ENCODE data around the gene CAMKMT. TPM values are rescaled to one million over a fixed set of nuclear protein-coding genes. Genes with fewer than 3 reads are reported as not detected.

The CAMKMT gene
- total RNA-seq (2022; extraction: Qiagen RNA extraction; ENCODE audit: low read depth) = 4.7 to 6.7 TPM (median 6.2 TPM) in 5 replicates

GRCh38 chr2:44361330-44362206 lies at the start of gene CAMKMT, which contains the start of gene PREPL:
TSS of gene CAMKMT (plus strand) at chr2:44361947.
TSS of gene PREPL (minus strand) at chr2:44361494. CDS start at chr2:44346342, 15,152 bp downstream.

Other genes with a start within 250 kb of the CAMKMT start
- 26.2 to 34.7 TPM (median 32.9 TPM) in 5 replicates for gene PPM1B, start 193.1 kb upstream of the CAMKMT start, total RNA-seq (2022; extraction: Qiagen RNA extraction; ENCODE audit: low read depth)
- gene SLC3A1, start 86.5 kb upstream of the CAMKMT start, total RNA-seq (2022; extraction: Qiagen RNA extraction; ENCODE audit: low read depth) = 0.81 to 1.6 TPM (median 1.4 TPM) in 5 replicates
- gene PREPL, start 453 bp upstream of the CAMKMT start, total RNA-seq (2022; extraction: Qiagen RNA extraction; ENCODE audit: low read depth) = 19.3 to 29.2 TPM (median 25.6 TPM) in 5 replicates